Measurements from ENCODE around the gene CCDC9. TPM values are rescaled to one million over a fixed set of nuclear protein-coding genes. Genes with fewer than 3 reads are reported as not detected.
A peak's percentile ranks its signal among the peaks of the same experiment; 100 is the strongest.

CCDC9 gene
- total RNA-seq, 1 experiment from 2014 or later, result 36.9 TPM

DNA sequence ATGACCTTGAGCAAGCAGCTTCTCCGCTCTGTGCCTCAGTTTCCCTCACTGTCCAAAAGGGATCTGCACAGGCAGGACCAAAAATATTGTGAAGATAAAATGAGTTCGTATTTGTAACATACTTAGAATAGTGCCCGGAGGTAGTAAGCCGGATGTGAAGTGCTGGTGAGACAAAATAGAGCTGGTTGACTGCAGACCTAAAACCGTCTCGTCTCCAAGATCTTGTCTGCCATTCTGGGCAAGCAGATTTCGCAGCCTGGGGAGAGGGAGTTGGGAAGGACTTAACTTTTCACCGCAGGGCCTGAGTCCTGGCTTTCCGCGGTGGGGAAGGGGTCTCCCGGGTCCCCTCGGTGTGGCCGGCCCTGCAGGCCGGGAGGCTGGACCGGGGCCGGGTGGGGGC lies 17.2 kb upstream of the CCDC9 start:
- Mint-ChIP-seq H3K4me3 (peak overlapping the region; percentile 60 to 77), H3K27me3 (ENCODE audit: low read depth) (peaks cover 28% of the 10 kb centered on the region), H3K4me1 (peaks cover 13 to 22% of the 10 kb centered on the region in 2 experiments), H3K36me3 (ENCODE audit: insufficient read depth in 1 of 3, low read depth in 3 of 3) (no peaks in the 10 kb centered on the region; a peak in 1 of 7 replicates), H3K9me3 (peaks cover 0 to 3% of the 10 kb centered on the region in 2 experiments; a peak in 2 of 5 replicates), H3K27ac (no peak overlapping the region; a peak in 2 of 7 replicates)
- Histone ChIP-seq H3K27me3 (ENCODE audit: insufficient read depth, low read length) (peaks cover 2% of the 10 kb centered on the region; the same call in 1 of the 2 replicates), H3K4ac (ENCODE audit: low read depth, low read length) (no peak overlapping the region), H3T11ph (ENCODE audit: low read length) (no peak overlapping the region), H2BK12ac (ENCODE audit: insufficient read length, low read depth, low read length) (no peak overlapping the region), H3K4me2 (ENCODE audit: insufficient read depth, insufficient read length, low read length) (peak overlapping the region; percentile 81), H2BK120ac (ENCODE audit: low read depth, low read length, poor library complexity, severe bottlenecking) (no peak overlapping the region), H2AFZ (ENCODE audit: low read length) (no peak overlapping the region), H4K91ac (ENCODE audit: insufficient read length, low read depth, low read length) (no peak overlapping the region), H3K14ac (ENCODE audit: insufficient read depth, low read length) (no peak overlapping the region), H3K79me2 (ENCODE audit: insufficient read depth, low read length) (no peaks in the 10 kb centered on the region), H4K5ac (ENCODE audit: insufficient read length, low read depth, low read length) (no peak overlapping the region), H3K56ac (ENCODE audit: insufficient read length, low read depth, low read length) (no peak overlapping the region), H3K4me1 (ENCODE audit: insufficient read depth, low read length) (peaks cover 3% of the 10 kb centered on the region; the same call in 1 of the 2 replicates), H4K20me1 (ENCODE audit: control insufficient read depth, insufficient read depth, insufficient read length) (no peaks in the 10 kb centered on the region), H2BK20ac (ENCODE audit: low read depth, low read length, poor library complexity, severe bottlenecking) (no peak overlapping the region), H3K9ac (ENCODE audit: extremely low read depth, insufficient read length, low read length) (no peak overlapping the region), H3K18ac (ENCODE audit: insufficient read length, low read depth, low read length) (no peak overlapping the region), H3K27ac (ENCODE audit: insufficient read length, low read depth, low read length) (no peak overlapping the region), H4K8ac (replicated peaks; ENCODE audit: insufficient read length, low read depth, low read length) (no peak overlapping the region), H3K79me1 (ENCODE audit: insufficient read depth, low read depth, low read length, poor library complexity, severe bottlenecking) (no peaks in the 10 kb centered on the region), H2BK5ac (ENCODE audit: insufficient read length, low read length) (no peak overlapping the region), H2BK15ac (ENCODE audit: low read depth, low read length) (no peak overlapping the region), H3K23ac (ENCODE audit: insufficient read length, low read depth, low read length) (no peak overlapping the region), H3K9me3 (ENCODE audit: control insufficient read depth, low read depth, low read length) (no peaks in the 10 kb centered on the region), H3K23me2 (ENCODE audit: insufficient read length, low read depth, low read length, poor library complexity, severe bottlenecking) (peaks cover 14% of the 10 kb centered on the region), H2AK5ac (ENCODE audit: insufficient read length, low read length) (no peak overlapping the region)
- no peak for DNase-seq
- TF ChIP-seq, protein P1, sequence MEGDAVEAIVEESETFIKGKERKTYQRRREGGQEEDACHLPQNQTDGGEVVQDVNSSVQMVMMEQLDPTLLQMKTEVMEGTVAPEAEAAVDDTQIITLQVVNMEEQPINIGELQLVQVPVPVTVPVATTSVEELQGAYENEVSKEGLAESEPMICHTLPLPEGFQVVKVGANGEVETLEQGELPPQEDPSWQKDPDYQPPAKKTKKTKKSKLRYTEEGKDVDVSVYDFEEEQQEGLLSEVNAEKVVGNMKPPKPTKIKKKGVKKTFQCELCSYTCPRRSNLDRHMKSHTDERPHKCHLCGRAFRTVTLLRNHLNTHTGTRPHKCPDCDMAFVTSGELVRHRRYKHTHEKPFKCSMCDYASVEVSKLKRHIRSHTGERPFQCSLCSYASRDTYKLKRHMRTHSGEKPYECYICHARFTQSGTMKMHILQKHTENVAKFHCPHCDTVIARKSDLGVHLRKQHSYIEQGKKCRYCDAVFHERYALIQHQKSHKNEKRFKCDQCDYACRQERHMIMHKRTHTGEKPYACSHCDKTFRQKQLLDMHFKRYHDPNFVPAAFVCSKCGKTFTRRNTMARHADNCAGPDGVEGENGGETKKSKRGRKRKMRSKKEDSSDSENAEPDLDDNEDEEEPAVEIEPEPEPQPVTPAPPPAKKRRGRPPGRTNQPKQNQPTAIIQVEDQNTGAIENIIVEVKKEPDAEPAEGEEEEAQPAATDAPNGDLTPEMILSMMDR (conservative IDR thresholded peaks at IDR 0.05), result no peak
- WGBS (ENCODE audit: extremely low coverage, insufficient read length, low lambda C conversion rate), result no CpG with 5 or more reads among the region's 16 CpGs

Measured in H9 (cell line).